T-helper 2 cell treated with Interferon-gamma antibody and Interleukin-4, amounts not matched to agents 5 μg/mL and 100 μg/mL, for 36 hours (primary cell): Measurements from ENCODE around the gene AHDC1.

Experiments used
- DNase-seq: peaks from one replicate; pipeline ENCODE4 v3.0.0; 2021; ENCODE audit warnings: low spot score
- H3K27ac Mint-ChIP-seq: one replicate; pipeline ENCODE4 v1.8.0; 2021; ENCODE audit warnings: mild to moderate bottlenecking, mixed read lengths
- H3K27me3 Mint-ChIP-seq: one replicate; pipeline ENCODE4 v1.8.0; 2021; ENCODE audit warnings: low read depth, mixed read lengths
- H3K36me3 Mint-ChIP-seq: one replicate; pipeline ENCODE4 v1.8.0; 2021; ENCODE audit warnings: low read depth, mixed read lengths
- H3K4me1 Mint-ChIP-seq: one replicate; pipeline ENCODE4 v1.8.0; 2021; ENCODE audit warnings: low read depth, mixed read lengths
- H3K4me3 Mint-ChIP-seq: one replicate; pipeline ENCODE4 v1.8.0; 2022; ENCODE audit warnings: mild to moderate bottlenecking, moderate library complexity, mixed read lengths
- H3K9me3 Mint-ChIP-seq: one replicate; pipeline ENCODE4 v1.8.0; 2021; ENCODE audit warnings: mixed read lengths

Gene AHDC1

DNA sequence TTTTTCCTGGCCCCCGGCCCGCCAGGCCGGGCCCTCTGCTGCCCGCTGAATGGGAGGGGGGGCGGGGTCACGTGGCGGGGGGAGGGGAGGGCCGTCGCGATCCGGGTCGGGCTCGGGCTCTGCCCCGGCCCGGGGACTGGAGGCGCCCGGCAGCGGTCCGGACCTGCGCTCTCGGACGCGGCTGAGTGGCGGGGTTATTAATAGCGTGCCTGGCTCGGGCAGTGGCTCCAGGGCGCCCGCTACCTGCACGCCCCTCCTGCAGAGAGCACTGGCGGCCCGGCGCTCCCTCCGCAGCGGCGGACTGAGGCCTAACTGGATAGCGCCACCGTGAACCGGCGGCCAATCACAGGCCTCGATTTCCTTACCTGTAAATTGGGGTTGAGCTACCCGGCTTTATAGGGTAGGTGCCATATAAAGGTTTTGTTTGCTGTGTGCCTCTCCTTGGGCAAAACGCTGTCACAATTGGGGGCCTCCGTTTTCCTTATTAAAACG lies 28.1 kb downstream of the AHDC1 start:
- Mint-ChIP-seq H3K4me3 (no peak overlapping the region), H3K36me3 (peaks cover 2% of the 10 kb centered on the region), H3K9me3 (no peaks in the 10 kb centered on the region), H3K27me3 (peaks cover 20% of the 10 kb centered on the region), H3K4me1 (no peaks in the 10 kb centered on the region), H3K27ac (no peak overlapping the region)
- no peak for DNase-seq

DNA sequence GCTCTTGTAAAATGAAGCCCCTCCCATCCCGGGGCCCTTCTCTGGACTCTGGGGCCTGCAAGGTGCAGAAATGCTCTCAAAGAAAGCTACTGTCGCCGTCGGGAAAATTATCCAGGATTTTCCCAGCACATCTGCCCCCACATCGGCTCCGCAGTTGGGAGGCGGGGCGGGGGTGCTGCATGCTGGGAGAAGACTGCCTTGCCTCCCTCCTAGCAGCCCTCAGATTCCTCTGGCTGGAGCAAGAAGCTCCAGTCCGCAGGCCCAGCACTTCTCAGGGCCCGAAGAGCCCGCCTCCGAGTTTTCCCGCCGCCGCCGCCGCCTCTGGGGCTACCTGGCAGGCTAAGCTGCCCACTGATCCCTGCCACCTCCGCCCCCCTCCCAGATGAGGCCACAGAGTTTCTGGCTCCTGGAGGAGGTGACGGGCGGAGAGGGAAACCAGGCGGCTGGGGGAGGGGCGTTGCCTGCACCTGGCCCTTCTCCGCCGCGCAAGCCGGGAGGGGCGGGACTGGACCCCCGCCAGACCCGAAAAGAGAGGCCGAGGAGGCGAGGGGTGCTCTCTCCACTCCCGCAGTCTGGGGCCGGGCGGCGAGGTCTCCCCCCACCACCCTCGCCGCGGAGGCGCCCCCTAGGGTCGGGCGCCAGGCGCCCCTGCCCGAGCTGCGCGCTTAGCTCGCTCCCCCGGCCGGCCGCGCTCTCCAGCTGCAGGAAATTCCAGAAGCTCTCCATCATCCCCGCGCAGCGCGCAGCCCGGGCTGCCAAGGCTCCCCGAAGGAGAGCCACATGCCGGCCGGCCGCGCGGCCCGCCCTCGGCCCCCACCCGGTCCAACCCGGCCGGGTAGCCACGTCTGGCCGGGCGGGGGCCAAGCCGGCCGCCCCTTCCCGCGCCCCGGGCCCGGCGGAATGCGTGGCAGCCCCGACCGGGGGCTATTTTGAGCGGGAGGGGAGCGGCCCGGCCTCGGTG lies 28.8 kb downstream of the AHDC1 start:
- Mint-ChIP-seq H3K36me3 (peaks cover 2% of the 10 kb centered on the region), H3K27ac (no peak overlapping the region), H3K27me3 (peaks cover 20% of the 10 kb centered on the region), H3K4me3 (no peak overlapping the region), H3K9me3 (no peaks in the 10 kb centered on the region), H3K4me1 (no peaks in the 10 kb centered on the region)
- DNase-seq: no peak

DNA sequence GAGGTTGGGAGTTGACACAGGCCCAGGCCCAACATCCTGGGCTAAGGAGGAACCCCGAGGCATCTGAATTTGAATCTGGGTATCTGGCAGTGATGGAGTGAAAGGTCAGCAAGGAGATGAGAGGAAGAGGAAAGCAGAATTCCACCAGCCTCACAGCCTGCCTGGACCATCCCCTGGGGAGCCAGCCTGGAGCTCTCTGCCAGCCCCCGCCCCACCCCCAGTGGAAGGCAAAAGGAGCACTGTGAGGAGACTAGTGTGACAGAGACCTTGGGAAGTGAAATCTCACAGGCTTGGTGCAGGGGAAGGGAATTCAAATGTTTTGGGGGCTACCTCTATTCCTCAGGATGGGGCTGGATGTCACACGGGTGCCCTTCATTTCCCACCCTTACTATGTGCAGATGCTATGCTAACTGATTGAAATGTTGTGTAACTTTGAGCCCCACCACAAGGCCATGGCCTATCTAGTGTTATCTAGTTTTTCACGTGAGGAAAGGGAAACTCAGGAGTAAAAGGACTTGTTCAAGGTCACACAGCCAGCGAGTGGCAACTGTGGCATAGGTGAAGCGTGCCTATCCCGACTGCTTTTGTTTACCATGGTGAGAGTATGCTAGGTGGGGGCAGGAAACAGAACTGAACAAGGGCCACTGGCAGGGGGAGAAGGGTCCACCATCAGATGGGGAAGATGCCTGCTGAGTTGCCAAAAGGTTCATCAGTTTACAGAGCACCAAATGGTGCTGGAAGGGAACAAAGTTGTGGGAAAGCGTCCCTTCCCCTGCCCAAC lies 29.8 kb downstream of the AHDC1 start:
- peaks cover 2% of the 10 kb centered on the region for H3K4me1 Mint-ChIP-seq
- H3K4me3 Mint-ChIP-seq: peak overlapping the region; percentile 16
- no peak overlapping the region for H3K27ac Mint-ChIP-seq
- no peak for DNase-seq
- H3K36me3 Mint-ChIP-seq: peaks cover 2% of the 10 kb centered on the region
- H3K27me3 Mint-ChIP-seq: peaks cover 23% of the 10 kb centered on the region
- no peaks in the 10 kb centered on the region for H3K9me3 Mint-ChIP-seq

DNA sequence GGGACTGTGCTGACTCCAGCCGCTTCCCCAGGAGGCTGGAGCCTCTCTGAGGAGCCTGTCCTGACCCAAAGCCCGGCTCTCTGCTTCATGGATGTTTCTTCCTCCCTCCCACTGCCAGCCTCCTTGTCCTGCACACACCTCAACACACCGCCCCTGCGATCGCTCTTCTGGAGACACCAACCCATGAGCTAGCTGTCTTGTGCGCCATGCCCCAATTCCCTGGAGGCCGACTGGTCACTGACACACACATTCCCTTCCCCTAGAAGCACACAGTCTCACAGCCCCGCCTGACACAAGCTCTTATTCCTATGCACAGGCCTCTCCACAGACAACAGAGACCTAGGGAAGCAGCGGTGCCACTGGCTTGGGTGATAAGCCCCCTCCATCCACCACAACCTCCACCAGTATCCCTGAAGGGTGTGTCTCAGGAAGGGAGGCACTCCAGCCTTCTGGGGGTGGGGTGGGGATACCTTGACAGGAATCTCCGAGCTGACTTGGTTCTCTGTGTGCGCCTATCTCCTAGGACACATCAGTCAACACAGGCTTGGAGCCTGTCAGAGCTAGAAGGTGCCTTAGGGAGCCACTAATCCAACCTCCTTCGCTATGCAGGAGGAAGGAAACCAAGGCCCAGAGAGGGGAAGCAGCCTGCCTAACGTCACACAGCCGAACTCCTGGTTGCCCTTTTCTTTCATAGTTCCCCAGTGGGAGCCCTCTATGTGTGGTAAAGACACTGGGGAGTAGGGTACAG lies 31.1 kb downstream of the AHDC1 start:
- peaks cover 9% of the 10 kb centered on the region for H3K4me1 Mint-ChIP-seq
- no peak overlapping the region for H3K4me3 Mint-ChIP-seq
- no peak overlapping the region for H3K27ac Mint-ChIP-seq
- no peak for DNase-seq
- H3K36me3 Mint-ChIP-seq: peaks cover 2% of the 10 kb centered on the region
- no peaks in the 10 kb centered on the region for H3K9me3 Mint-ChIP-seq
- peaks cover 23% of the 10 kb centered on the region for H3K27me3 Mint-ChIP-seq

DNA sequence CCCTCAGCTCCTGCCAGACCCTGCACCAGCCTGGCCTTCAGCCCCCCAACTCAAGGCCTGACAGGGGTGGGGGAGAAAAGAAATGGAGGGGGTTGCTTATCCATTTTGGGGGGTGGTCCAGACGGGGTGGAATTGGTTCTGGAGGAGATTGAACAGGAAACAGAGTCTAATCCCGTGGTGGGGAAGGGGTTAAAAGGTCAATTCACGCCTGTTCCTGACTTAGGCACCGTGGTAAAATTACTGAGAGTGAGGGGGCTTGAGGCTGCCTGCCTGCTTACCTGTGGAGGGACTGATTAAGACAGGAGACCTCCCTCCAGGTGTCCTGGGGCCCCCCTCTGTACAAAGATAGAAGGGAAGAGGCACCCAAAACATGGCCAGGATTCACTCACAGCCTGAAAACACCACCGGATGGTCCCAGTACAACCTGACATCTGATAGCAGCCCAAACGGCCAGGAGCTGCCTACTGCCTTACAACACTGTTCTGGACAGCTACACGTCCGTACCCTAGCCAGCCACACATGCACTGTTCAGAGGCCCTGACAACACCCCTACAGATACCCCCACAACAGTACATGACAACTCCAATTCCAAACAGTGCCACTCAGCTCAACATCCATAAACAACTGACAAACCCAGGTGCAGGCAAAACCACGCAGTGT lies 31.8 kb downstream of the AHDC1 start:
- Mint-ChIP-seq H3K4me1 (peaks cover 14% of the 10 kb centered on the region), H3K27ac (no peak overlapping the region), H3K9me3 (no peaks in the 10 kb centered on the region), H3K4me3 (no peak overlapping the region), H3K36me3 (peaks cover 2% of the 10 kb centered on the region), H3K27me3 (peaks cover 22% of the 10 kb centered on the region)
- DNase-seq: no peak

DNA sequence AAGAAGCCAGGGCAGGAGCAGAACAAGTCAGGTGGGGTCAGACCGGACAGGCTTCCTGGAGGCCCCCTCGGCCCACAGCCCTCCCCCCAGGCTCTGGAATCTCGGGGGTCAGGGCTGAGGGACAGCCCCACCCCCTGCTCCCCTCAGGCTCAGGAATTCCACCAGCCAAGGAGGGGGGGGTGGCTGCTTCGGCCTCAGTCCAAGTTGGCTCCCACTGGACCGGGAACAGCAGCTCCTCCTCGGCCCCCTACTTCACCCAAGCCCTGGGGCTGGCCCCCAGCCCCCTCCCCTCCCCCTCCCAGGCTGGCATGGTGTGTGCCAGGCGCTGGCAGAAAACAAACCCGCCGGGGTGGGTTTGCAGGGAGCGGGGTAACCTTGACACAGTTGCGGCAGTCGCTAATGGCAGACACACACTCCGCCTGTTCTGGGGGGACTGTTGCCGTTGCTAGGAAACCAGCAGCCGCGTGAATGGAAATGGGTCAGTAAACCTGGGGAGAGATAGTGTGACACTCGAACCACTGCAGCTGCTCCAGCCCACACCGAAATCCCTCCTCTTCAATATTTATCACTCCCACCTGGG lies 32.4 kb downstream of the AHDC1 start:
- H3K27ac Mint-ChIP-seq: no peak overlapping the region
- DNase-seq: no peak
- peaks cover 16% of the 10 kb centered on the region for H3K27me3 Mint-ChIP-seq
- H3K9me3 Mint-ChIP-seq: no peaks in the 10 kb centered on the region
- H3K4me1 Mint-ChIP-seq: peaks cover 14% of the 10 kb centered on the region
- H3K4me3 Mint-ChIP-seq: no peak overlapping the region
- peaks cover 2% of the 10 kb centered on the region for H3K36me3 Mint-ChIP-seq

DNA sequence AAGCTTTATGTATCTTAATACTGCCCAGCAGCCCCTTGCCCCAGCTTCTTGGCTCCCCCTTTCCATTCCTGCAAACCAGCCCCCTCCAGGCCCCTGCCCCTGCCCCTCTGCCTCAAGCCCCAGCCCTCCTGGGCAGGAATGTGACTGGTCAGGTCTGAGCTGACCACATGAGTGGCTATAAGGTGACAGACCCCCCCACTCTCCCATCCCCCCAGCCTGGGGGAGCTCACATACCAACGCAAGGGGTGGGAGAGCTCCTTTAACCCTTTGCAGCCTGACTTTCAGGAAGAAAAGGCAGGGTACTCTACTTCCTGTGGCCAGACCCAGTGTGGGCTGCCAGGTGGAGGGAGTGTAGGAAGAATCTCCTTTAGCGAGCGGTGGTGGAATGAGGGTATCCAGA lies 33.2 kb downstream of the AHDC1 start:
- H3K4me1 Mint-ChIP-seq: peaks cover 18% of the 10 kb centered on the region
- no peak for DNase-seq
- H3K4me3 Mint-ChIP-seq: no peak overlapping the region
- no peaks in the 10 kb centered on the region for H3K9me3 Mint-ChIP-seq
- peaks cover 2% of the 10 kb centered on the region for H3K36me3 Mint-ChIP-seq
- H3K27ac Mint-ChIP-seq: no peak overlapping the region
- H3K27me3 Mint-ChIP-seq: peaks cover 12% of the 10 kb centered on the region

DNA sequence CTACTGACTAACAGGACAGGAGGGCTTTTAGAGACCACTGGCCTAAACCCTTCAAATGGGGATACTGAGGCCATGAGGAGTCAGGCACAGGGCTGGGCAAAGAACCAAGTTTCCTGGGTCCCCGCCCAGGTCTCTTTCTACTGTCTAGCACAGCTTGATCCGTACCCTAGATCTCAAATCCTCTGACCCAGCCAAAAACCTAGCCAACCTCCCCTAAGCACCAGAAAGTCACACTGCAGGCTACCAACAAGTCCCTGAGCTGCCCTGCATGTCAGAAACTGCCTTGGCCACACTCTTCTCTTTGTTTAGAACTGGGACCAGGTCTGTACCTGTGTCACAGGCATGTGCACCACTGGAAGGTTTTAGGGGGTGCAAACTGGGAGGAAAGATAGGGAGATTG lies 33.6 kb downstream of the AHDC1 start:
- Mint-ChIP-seq H3K4me1 (peaks cover 18% of the 10 kb centered on the region), H3K4me3 (no peak overlapping the region), H3K27ac (no peak overlapping the region), H3K9me3 (no peaks in the 10 kb centered on the region), H3K27me3 (peaks cover 12% of the 10 kb centered on the region), H3K36me3 (peaks cover 2% of the 10 kb centered on the region)
- DNase-seq: no peak

DNA sequence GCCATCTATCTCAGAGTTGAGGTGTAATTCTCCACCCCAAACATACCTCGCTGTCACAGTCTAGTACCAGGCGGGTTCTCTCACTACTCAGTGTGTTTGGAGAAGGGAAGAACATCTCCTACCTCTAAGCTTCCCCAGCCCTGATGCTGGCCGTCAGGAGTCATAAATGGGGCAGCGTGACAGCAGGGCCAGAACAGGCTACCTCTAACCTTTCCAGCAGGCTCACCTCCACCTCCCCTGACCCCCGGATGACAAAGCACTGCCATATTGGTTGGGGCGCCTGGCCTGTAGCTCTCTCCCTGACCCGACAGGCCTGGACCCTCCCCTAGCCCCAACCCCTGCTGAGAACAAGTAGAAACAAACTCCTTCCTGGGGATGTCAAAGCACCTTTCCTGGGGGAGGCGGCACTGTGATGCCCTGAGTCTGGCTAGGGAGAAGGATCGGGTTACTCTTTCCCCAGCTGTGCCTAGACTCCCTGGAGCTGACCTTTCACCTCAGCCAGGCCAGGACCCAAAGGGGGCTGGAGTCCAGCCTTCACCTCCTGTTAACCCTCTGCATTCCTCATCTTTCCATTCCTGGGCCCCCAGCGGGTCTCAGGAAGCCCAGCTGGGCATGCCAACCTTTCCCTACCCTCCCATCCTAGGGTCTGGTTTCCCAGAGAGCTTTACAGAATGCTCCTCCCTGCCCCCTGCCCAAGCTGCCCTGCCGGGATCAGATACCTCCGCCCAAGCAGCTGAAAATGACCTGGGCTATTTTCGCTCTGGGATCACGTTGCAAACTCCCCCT lies 34.2 kb downstream of the AHDC1 start:
- H3K4me3 Mint-ChIP-seq: peak overlapping the region; percentile 74
- peaks cover 12% of the 10 kb centered on the region for H3K27me3 Mint-ChIP-seq
- peaks cover 18% of the 10 kb centered on the region for H3K4me1 Mint-ChIP-seq
- no peak overlapping the region for H3K27ac Mint-ChIP-seq
- H3K36me3 Mint-ChIP-seq: peaks cover 2% of the 10 kb centered on the region
- no peak for DNase-seq
- H3K9me3 Mint-ChIP-seq: no peaks in the 10 kb centered on the region

DNA sequence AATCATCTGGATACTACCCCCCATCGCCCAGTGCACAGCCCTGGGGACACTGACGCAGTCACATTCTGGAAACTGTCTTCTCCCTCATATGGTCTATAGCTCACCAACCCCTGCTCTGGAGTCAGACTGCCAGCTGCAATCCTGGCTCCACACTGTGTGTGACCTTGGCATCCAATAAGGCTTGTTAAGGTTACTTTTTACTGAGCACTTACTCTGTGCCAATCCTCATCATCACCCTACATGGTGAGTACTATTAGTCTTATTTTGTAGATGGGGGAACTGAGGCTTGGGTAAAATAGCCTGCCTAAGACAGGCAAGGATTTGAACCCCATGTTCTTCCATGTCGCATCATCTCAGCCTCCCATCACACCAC lies 34.9 kb downstream of the AHDC1 start:
- Mint-ChIP-seq H3K27ac (peak overlapping the region; percentile 49), H3K4me3 (peak overlapping the region; percentile 74)

DNA sequence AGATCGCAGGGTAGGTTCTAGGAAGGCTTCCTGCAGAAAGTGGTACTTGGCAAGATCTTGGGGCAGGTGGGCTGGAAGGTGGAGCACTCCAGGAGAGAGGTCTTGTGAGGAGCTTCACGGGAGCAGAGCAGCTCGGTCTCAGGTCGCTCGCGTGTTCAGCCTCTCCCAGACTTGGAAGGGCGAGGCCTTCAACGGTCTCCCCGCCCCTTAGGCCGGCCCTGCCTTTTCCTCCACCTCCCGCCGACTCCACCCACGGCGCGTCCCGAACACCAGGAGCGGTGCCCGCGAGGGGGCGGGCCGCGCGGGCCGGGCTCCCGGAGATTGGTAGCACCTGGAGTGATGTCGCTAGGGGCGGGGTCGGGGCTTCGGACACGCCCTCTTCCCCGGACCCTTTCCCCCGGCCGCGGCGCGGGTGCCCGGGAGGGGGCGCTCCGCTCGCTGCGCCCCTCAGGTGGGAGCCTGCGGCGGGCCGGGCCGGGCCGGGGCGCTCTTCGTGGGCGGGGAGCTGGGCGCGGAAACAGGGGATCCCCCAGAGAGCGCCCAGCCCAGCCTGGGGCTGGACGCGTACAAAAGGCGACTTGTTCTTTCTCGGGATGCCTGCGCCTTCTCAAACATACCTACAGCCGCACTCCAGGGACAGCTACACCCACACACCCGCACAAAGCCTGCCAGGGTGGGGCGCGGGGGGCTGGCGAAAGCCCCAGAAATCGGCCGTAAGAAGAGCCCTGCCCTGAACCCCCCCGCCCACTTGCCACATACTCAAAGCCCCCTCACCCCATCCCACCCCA lies 35.5 kb downstream of the AHDC1 start:
- peak; percentile 95 for DNase-seq
- peak overlapping the region; percentile 74 for H3K4me3 Mint-ChIP-seq
- H3K9me3 Mint-ChIP-seq: no peaks in the 10 kb centered on the region
- peaks cover 18% of the 10 kb centered on the region for H3K4me1 Mint-ChIP-seq
- H3K36me3 Mint-ChIP-seq: no peaks in the 10 kb centered on the region
- H3K27ac Mint-ChIP-seq: peak overlapping the region; percentile 69
- H3K27me3 Mint-ChIP-seq: peaks cover 3% of the 10 kb centered on the region

More for the DNA sequence above, 34.9 kb downstream of the AHDC1 start:
- Mint-ChIP-seq H3K36me3 (no peaks in the 10 kb centered on the region), H3K9me3 (no peaks in the 10 kb centered on the region), H3K4me1 (peaks cover 18% of the 10 kb centered on the region), H3K27me3 (peaks cover 7% of the 10 kb centered on the region)
- no peak for DNase-seq

DNA sequence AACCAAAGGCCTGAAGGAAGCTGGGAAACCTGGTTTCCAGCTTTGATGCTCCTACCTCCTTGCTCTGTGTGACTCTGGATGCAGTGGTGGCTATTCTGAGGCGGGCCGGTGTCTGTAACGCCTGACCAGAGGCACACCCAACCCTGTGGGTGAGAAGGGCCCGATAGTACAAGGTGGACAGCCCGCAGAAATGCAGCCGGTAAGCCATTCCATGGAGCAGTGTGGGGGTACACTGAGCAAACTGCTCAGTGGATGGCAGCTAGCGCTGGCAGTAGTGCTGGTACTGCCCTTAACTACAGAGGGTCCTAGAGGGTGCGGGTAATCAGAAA lies 36.0 kb downstream of the AHDC1 start:
- peak overlapping the region; percentile 65 for H3K4me3 Mint-ChIP-seq
- no peaks in the 10 kb centered on the region for H3K9me3 Mint-ChIP-seq
- H3K36me3 Mint-ChIP-seq: no peaks in the 10 kb centered on the region
- no peak for DNase-seq
- H3K4me1 Mint-ChIP-seq: peaks cover 18% of the 10 kb centered on the region
- peaks cover 3% of the 10 kb centered on the region for H3K27me3 Mint-ChIP-seq
- peak overlapping the region; percentile 69 for H3K27ac Mint-ChIP-seq
